Cardiac muscle cell (in vitro differentiated cells and primary cell): ENCODE results near the gene KCNH1. TPM values are rescaled to one million over a fixed set of nuclear protein-coding genes. Genes with fewer than 3 reads are reported as not detected.
"Not testable (repeated sequence)": the region's sequence is repeated elsewhere in the genome, so short reads cannot be mapped to it uniquely, and the experiment has no call there.

ENCODE experiments used
- DNase-seq, 2 donors: peaks; one replicate each; pipeline versions ENCODE4 v3.0.0 to v3.0.0-alpha.2; 2010 to 2017; ENCODE audit warnings: low read depth in 1 of 2, low spot score in 1 of 2
- H3K27ac ChIP-seq: fragments of 200-600 bp; sonication (generic); 2 replicates; pipeline ENCODE4 v1.5.1; 2016
- H3K27me3 ChIP-seq: fragments of 200-600 bp; sonication (generic); 2 replicates; pipeline ENCODE4 v1.6.0; 2016; ENCODE audit warnings: control low read depth
- H3K36me3 ChIP-seq: fragments of 200-600 bp; sonication (generic); 2 replicates; pipeline ENCODE4 v1.5.1; 2016; ENCODE audit warnings: control low read depth
- H3K4me1 ChIP-seq: fragments of 200-600 bp; sonication (generic); 2 replicates; pipeline ENCODE4 v1.8.1; 2017; ENCODE audit warnings: low read depth, mild to moderate bottlenecking, mixed run types
- H3K4me3 ChIP-seq: fragments of 200-600 bp; sonication (generic); 2 replicates; pipeline ENCODE4 v1.5.1; 2016; ENCODE audit warnings: mild to moderate bottlenecking
- H3K9me3 ChIP-seq: fragments of 200-600 bp; sonication (generic); 2 replicates; pipeline ENCODE4 v1.5.1; 2017; ENCODE audit warnings: low read depth, mild to moderate bottlenecking, control low read depth
- CTCF ChIP-seq: IDR thresholded peaks from 2 replicates; pipeline ENCODE4 v1.5.1; 2012; ENCODE audit warnings: low read depth, mild to moderate bottlenecking, low read length
- polyA plus RNA-seq: library from polyadenylated mRNA; unstranded; fragments of >200 nt; fragmentation: Nextera tagmentation; extraction: Ambion mirVana; gene quantifications from 2 replicates; pipeline ENCODE4 v1.2.1, GENCODE V29; 2016
- total RNA-seq: library from RNA; depleted of rRNA; stranded (reverse); fragments of >200 nt; gene quantifications from 2 replicates; pipeline ENCODE4 v1.2.3, GENCODE V29; 2016

Gene KCNH1
- total and polyA plus RNA-seq, 2 experiments from 2014 or later: 0.54 TPM; not detected in 1

GRCh38 chr1:211018690-211019089, 115.3 kb downstream of the KCNH1 start:
- TF ChIP-seq CTCF: no peak
- DNase-seq: no peak
- H3K27me3 ChIP-seq: no peaks in the 10 kb centered on the region

GRCh38 chr1:211017075-211017718, 116.8 kb downstream of the KCNH1 start:
- no peak for TF ChIP-seq CTCF
- Histone ChIP-seq H3K4me1 (no peaks in the 10 kb centered on the region), H3K9me3 (no peaks in the 10 kb centered on the region), H3K27me3 (no peaks in the 10 kb centered on the region), H3K27ac (no peak overlapping the region), H3K4me3 (no peak overlapping the region), H3K36me3 (no peaks in the 10 kb centered on the region)
- peak in 1 of 2 donors; percentile 20 for DNase-seq

More at GRCh38 chr1:211018690-211019089, 115.3 kb downstream of the KCNH1 start:
- Histone ChIP-seq H3K4me3 (no peak overlapping the region), H3K36me3 (no peaks in the 10 kb centered on the region), H3K9me3 (no peaks in the 10 kb centered on the region), H3K27ac (no peak overlapping the region), H3K4me1 (no peaks in the 10 kb centered on the region)

- no peak for DNase-seq
- Histone ChIP-seq H3K4me3 (no peak overlapping the region), H3K4me1 (no peaks in the 10 kb centered on the region), H3K27me3 (no peaks in the 10 kb centered on the region), H3K27ac (peak overlapping the region; percentile 36), H3K36me3 (no peaks in the 10 kb centered on the region), H3K9me3 (no peaks in the 10 kb centered on the region)
- no peak for TF ChIP-seq CTCF
Measured at GRCh38 chr1:211014275-211014674, 119.7 kb downstream of the KCNH1 start.

- Histone ChIP-seq H3K27me3 (no peaks in the 10 kb centered on the region), H3K4me3 (no peak overlapping the region), H3K9me3 (no peaks in the 10 kb centered on the region), H3K4me1 (no peaks in the 10 kb centered on the region), H3K36me3 (no peaks in the 10 kb centered on the region), H3K27ac (no peak overlapping the region)
- no peak for TF ChIP-seq CTCF
- peak in 1 of 2 donors; percentile 18 for DNase-seq
Measured at GRCh38 chr1:211013346-211014240, 120.4 kb downstream of the KCNH1 start.

GRCh38 chr1:211011128-211011527, 122.8 kb downstream of the KCNH1 start:
- not testable (repeated sequence) for H3K9me3 ChIP-seq, H3K27ac ChIP-seq, H3K4me1 ChIP-seq, H3K4me3 ChIP-seq, H3K27me3 ChIP-seq, H3K36me3 ChIP-seq, DNase-seq

GRCh38 chr1:211009944-211010343, 124.0 kb downstream of the KCNH1 start:
- H3K4me3 ChIP-seq: no peak overlapping the region
- no peaks in the 10 kb centered on the region for H3K4me1 ChIP-seq
- no peaks in the 10 kb centered on the region for H3K36me3 ChIP-seq
- DNase-seq: no peak
- H3K9me3 ChIP-seq: no peaks in the 10 kb centered on the region
- TF ChIP-seq CTCF: no peak
- no peak overlapping the region for H3K27ac ChIP-seq
- H3K27me3 ChIP-seq: no peaks in the 10 kb centered on the region
